Stimulated activated CD4-positive, alpha-beta T cell treated with anti-CD3 and anti-CD28 coated beads, Interleukin-1b, Interleukin-23, amount 100 ng/mL, for 48 hours (primary cell): Measurements from ENCODE around the gene SMS.

ENCODE experiments used
- DNase-seq: peaks from one replicate; pipeline ENCODE4 v3.0.0-alpha.2; 2020

SMS gene

GRCh38 chrX:21986596-21986995, 46.1 kb downstream of the SMS start:
- DNase-seq, result no peak

GRCh38 chrX:21989384-21989783, 48.9 kb downstream of the SMS start:
- peak; percentile 20 for DNase-seq

- DNase-seq, result no peak
Measured at GRCh38 chrX:21990832-21991231, 50.3 kb downstream of the SMS start.

GRCh38 chrX:21991504-21991903, 51.0 kb downstream of the SMS start:
- DNase-seq, result no peak

- no peak for DNase-seq
Measured at GRCh38 chrX:21993265-21993664, 52.8 kb downstream of the SMS start.

- DNase-seq, result no peak
Measured at GRCh38 chrX:21996872-21997455, 56.5 kb downstream of the SMS start.

- DNase-seq, result no peak
Measured at GRCh38 chrX:21998037-21998436, 57.5 kb downstream of the SMS start.

- DNase-seq, result no peak
Measured at GRCh38 chrX:22004866-22005265, 64.4 kb downstream of the SMS start.

- no peak for DNase-seq
Measured at GRCh38 chrX:22012051-22012450, 71.5 kb downstream of the SMS start.

- no peak for DNase-seq
Measured at GRCh38 chrX:22012931-22013330, 72.4 kb downstream of the SMS start.

GRCh38 chrX:22015139-22015750, 74.7 kb downstream of the SMS start:
- DNase-seq, result no peak

- DNase-seq, result no peak
Measured at GRCh38 chrX:22021751-22022324, 81.3 kb downstream of the SMS start.

- DNase-seq, result no peak
Measured at GRCh38 chrX:22024577-22024976, 84.1 kb downstream of the SMS start.

GRCh38 chrX:22025751-22026150, 85.2 kb downstream of the SMS start:
- no peak for DNase-seq

GRCh38 chrX:22026731-22027130, 86.2 kb downstream of the SMS start:
- DNase-seq, result no peak

- DNase-seq, result no peak
Measured at GRCh38 chrX:22032084-22032483, 91.6 kb downstream of the SMS start, which contains the start of gene PHEX. PHEX (plus strand) TSS chrX:22032325; CDS start chrX:22033006, 681 bp downstream.

- no peak for DNase-seq
Measured at GRCh38 chrX:22032506-22032905, 92.0 kb downstream of the SMS start.

GRCh38 chrX:22033818-22034217, 93.3 kb downstream of the SMS start:
- no peak for DNase-seq

GRCh38 chrX:22035236-22035635, 94.7 kb downstream of the SMS start:
- DNase-seq, result no peak

GRCh38 chrX:22037225-22037624, 96.7 kb downstream of the SMS start:
- DNase-seq, result no peak

- DNase-seq, result no peak
Measured at GRCh38 chrX:22037911-22038537, 97.5 kb downstream of the SMS start.

- no peak for DNase-seq
Measured at GRCh38 chrX:22039541-22039940, 99.0 kb downstream of the SMS start.

GRCh38 chrX:22040184-22040583, 99.7 kb downstream of the SMS start:
- DNase-seq, result no peak

GRCh38 chrX:22041907-22042530, 101.5 kb downstream of the SMS start:
- DNase-seq, result no peak
